Measurements from ENCODE around the gene HPDL. TPM values are rescaled to one million over a fixed set of nuclear protein-coding genes. Genes with fewer than 3 reads are reported as not detected.

Gene HPDL
- total and polyA plus RNA-seq, 2 of the 4 experiments (the other 2 are of a cell fraction): 0.54 to 1.1 TPM

GRCh38 chr1:45321444-45321843 is 5.3 kb upstream of the HPDL start:
- BruUV-seq (replicated peaks): no TSS peak
- dilution Hi-C loops (cut with HindIII; ENCODE audit: low sequenced_read_pairs, unreplicated experiment): no loop called here
- 94% methylated on average over 3 of the region's 5 CpGs; no CpG with 5 or more reads in 1 of the 2 experiments for WGBS, 2 experiments (ENCODE audit: extremely low coverage in 2 of 2, insufficient read length in 1 of 2)

More at GRCh38 chr1:45321444-45321843, 5.3 kb upstream of the HPDL start:
- H2AK9ac ChIP-seq (replicated peaks; ENCODE audit: low read depth, low read length, poor library complexity): no peak overlapping the region
- no peak overlapping the region for H3K14ac ChIP-seq (replicated peaks; ENCODE audit: low read depth, low read length)
- H3K27ac ChIP-seq (ENCODE audit: insufficient read depth, low read length): no peak overlapping the region
- ATAC-seq (ENCODE audit: low read depth) (no peak), DNase-seq (no peak)
- no peak overlapping the region for H2BK5ac ChIP-seq (ENCODE audit: low read depth, low read length, poor library complexity, severe bottlenecking)
- no peak overlapping the region for H2BK15ac ChIP-seq (ENCODE audit: low read depth, low read length)
- no peak overlapping the region for H3K9ac ChIP-seq (ENCODE audit: low read depth, low read length)
- no peak overlapping the region for H2BK20ac ChIP-seq (ENCODE audit: low read depth, low read length)
- CTCF ChIA-PET: interaction anchor here (1.0 kb wide), 1 partner anchor 307 kb away, joined by 3 read pairs; no protein-coding TSS in a partner anchor
- no peak overlapping the region for H3K4ac ChIP-seq (ENCODE audit: low read depth, low read length)
- in situ Hi-C loops (cut with MboI; ENCODE audit: low sequenced_read_pairs) (no loop called here), intact Hi-C loops (cut with micrococcal nuclease) (no loop called here)
- no peak overlapping the region for H4K8ac ChIP-seq (ENCODE audit: low read depth in 2 of 2, low read length in 2 of 2)
- H2AFZ ChIP-seq (replicated peaks; ENCODE audit: low read length, poor library complexity): no peak overlapping the region
- H3K4me2 ChIP-seq (ENCODE audit: low read depth, low read length): no peak overlapping the region
- H4K91ac ChIP-seq (ENCODE audit: insufficient read depth, low read depth, low read length): no peak overlapping the region
- no peak for TF ChIP-seq USF2 (IDR thresholded peaks at IDR 0.05; ENCODE audit: low read depth, low read length)
- TF ChIP-seq RFX5 (IDR thresholded peaks at IDR 0.05; ENCODE audit: low read depth, low read length): no peak
- no peak for TF ChIP-seq BHLHE40 (IDR thresholded peaks at IDR 0.05; ENCODE audit: low read depth, low read length)
- TF ChIP-seq ELK1 (IDR thresholded peaks at IDR 0.05; ENCODE audit: borderline replicate concordance, low read depth, low read length): no peak
- TF ChIP-seq FOS (IDR thresholded peaks at IDR 0.05; ENCODE audit: low read depth, low read length): no peak
- no peak for TF ChIP-seq RAD21 (IDR thresholded peaks at IDR 0.05; ENCODE audit: low read length)
- no peak for TF ChIP-seq MXI1 (IDR thresholded peaks at IDR 0.05; ENCODE audit: borderline replicate concordance, low read depth, low read length)
- no peak for TF ChIP-seq SMC3 (IDR thresholded peaks at IDR 0.05; ENCODE audit: low read depth, low read length)
- no peak for TF ChIP-seq RCOR1 (IDR thresholded peaks at IDR 0.05; ENCODE audit: insufficient replicate concordance, low read length)
- TF ChIP-seq CTCF (conservative IDR thresholded peaks at IDR 0.05; ENCODE audit: low read depth, low read length): no peak
- TF ChIP-seq POLR2A (IDR thresholded peaks at IDR 0.05; ENCODE audit: low read depth, low read length): no peak
- TF ChIP-seq CHD1 (IDR thresholded peaks at IDR 0.05; ENCODE audit: low read depth, low read length): no peak
- TF ChIP-seq NFE2L2 (IDR thresholded peaks at IDR 0.05; ENCODE audit: low read depth, low read length): no peak
- TF ChIP-seq MAFK (IDR thresholded peaks at IDR 0.05; ENCODE audit: low read depth, low read length): no peak
- no peak for TF ChIP-seq CEBPB (IDR thresholded peaks at IDR 0.05; ENCODE audit: low read depth, low read length)
- no peak for TF ChIP-seq MAZ (IDR thresholded peaks at IDR 0.05; ENCODE audit: borderline replicate concordance, low read depth, low read length)
- no peaks in the 10 kb centered on the region for H3K36me3 ChIP-seq (ENCODE audit: control insufficient read depth, insufficient read depth, low read length)
- no peak overlapping the region for H2BK120ac ChIP-seq (ENCODE audit: low read depth, low read length)
- H3K27me3 ChIP-seq (ENCODE audit: control insufficient read depth, insufficient read depth, low read length): peaks cover 11% of the 10 kb centered on the region; the same call in 1 of the 2 replicates
- H3K23ac ChIP-seq (ENCODE audit: low read depth, low read length): no peak overlapping the region
- H3K56ac ChIP-seq (ENCODE audit: extremely low read depth, insufficient read depth, low read length): no peak overlapping the region
- POLR2A ChIA-PET (ENCODE audit: unreplicated experiment): no interaction called here
- no peak overlapping the region for H4K5ac ChIP-seq (ENCODE audit: low read depth, low read length)
- no peak overlapping the region for H3K18ac ChIP-seq (ENCODE audit: low read depth, low read length)
- H3K79me1 ChIP-seq (ENCODE audit: low read depth in 1 of 2, low read length in 2 of 2): no peaks in the 10 kb centered on the region
- no peak overlapping the region for H3K4me3 ChIP-seq (ENCODE audit: insufficient read depth, low read depth, low read length)
- H3K4me1 ChIP-seq (ENCODE audit: control insufficient read depth, insufficient read depth, low read length): no peaks in the 10 kb centered on the region
- H2AK5ac ChIP-seq (ENCODE audit: low read depth, low read length): no peak overlapping the region
- H3K9me3 ChIP-seq (ENCODE audit: control insufficient read depth, insufficient read depth, low read length): no peaks in the 10 kb centered on the region
- H3K9me1 ChIP-seq (ENCODE audit: insufficient read depth, low read length): peaks cover 3% of the 10 kb centered on the region; the same call in 1 of the 2 replicates
- no peaks in the 10 kb centered on the region for H4K20me1 ChIP-seq (ENCODE audit: insufficient read depth, low read length)

Measured in IMR-90 (cell line).